Cardiac fibroblast (primary cell): Measurements from ENCODE around the gene WWTR1.

Source experiments
- DNase-seq, 2 donors: peaks; one replicate each; pipeline versions ENCODE4 v3.0.0 to v3.0.0-alpha.2; 2010; ENCODE audit warnings: low read depth in 2 of 2
- H3K4me3 ChIP-seq, 2 donors: replicated peaks in 1 of 2; 1 replicate in 1 of 2; 2 replicates in 1 of 2; pipeline ENCODE4 v1.5.1; 2011; ENCODE audit warnings: low read depth in 2 of 2, low read length in 2 of 2, mild to moderate bottlenecking in 2 of 2, moderate library complexity in 1 of 2
- TF ChIP-seq, protein P1 (sequence below): IDR thresholded peaks from one replicate; pipeline ENCODE4 v1.5.1; 2011; ENCODE audit warnings: low read depth, mild to moderate bottlenecking, low read length, inconsistent platforms

The WWTR1 gene

DNA sequence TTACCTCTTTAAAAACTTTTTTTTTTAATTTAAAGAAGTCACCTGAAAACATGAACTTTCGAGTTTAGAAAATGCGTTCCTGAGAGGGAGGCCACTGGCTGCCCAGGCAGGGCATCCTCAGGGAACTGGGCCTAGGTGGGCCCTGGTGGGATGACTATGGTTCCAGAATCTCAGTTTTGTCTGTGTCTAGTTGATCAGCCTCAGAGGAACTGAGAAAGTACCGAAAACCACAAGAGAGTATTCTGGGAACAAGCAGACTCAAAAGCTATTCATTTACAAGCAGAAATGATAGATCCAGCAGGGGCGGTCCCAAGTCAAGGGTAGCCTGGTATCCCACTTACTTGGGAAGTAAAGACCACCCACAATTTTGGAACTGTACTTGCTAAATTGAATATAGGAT is 10.5 kb downstream of the WWTR1 start:
- H3K4me3 ChIP-seq, result no peak overlapping the region
- DNase-seq, result no peak
- TF ChIP-seq, protein P1, sequence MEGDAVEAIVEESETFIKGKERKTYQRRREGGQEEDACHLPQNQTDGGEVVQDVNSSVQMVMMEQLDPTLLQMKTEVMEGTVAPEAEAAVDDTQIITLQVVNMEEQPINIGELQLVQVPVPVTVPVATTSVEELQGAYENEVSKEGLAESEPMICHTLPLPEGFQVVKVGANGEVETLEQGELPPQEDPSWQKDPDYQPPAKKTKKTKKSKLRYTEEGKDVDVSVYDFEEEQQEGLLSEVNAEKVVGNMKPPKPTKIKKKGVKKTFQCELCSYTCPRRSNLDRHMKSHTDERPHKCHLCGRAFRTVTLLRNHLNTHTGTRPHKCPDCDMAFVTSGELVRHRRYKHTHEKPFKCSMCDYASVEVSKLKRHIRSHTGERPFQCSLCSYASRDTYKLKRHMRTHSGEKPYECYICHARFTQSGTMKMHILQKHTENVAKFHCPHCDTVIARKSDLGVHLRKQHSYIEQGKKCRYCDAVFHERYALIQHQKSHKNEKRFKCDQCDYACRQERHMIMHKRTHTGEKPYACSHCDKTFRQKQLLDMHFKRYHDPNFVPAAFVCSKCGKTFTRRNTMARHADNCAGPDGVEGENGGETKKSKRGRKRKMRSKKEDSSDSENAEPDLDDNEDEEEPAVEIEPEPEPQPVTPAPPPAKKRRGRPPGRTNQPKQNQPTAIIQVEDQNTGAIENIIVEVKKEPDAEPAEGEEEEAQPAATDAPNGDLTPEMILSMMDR, result no peak

DNA sequence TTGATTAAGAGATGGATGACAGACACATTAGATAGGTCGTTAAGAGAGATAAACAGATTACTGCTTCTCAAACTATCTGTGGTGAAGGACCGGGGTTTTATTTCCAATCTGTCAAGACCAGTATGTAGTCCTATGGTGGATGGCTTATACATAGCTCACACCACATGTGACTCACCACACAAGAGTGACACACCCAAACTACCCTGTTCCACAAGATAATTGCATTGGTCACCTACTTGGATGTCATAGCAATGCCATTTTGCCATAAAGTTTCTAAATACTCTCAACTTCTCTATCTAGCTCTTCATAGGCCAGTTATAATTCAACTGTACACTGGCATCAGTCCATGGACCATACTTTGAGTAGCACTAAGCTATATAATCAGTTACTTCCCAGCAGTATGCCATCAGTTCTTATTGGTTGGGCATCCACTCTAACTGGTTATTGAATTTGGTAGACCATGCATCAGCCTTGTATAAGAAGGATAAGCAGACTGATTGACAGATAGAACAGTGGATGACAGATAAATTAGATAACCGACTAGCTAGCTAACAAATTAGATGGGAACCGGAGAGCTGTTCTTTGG is 11.6 kb downstream of the WWTR1 start:
- DNase-seq, result peak in 1 of 2 donors; percentile 79
- H3K4me3 ChIP-seq, result no peak overlapping the region
- TF ChIP-seq, protein P1, result no peak

GRCh38 chr3:149643963-149644362 is 13.9 kb downstream of the WWTR1 start:
- DNase-seq, result no peak
- TF ChIP-seq, protein P1, result no peak
- H3K4me3 ChIP-seq, result no peak overlapping the region

DNA sequence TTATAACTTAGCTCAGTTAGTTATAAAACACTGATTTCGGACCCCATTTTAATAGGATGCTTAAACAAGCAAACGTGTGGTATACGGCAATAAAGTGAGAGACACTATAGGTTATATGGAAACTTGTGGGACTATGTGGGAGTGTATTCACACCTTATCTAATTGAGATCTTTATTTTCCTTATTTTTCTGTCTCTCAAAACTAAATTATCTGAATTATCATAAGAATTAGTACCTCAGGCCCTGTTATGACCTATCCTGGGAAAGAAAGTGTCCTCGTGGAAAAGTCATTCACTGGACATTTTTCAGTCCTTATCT is 14.4 kb downstream of the WWTR1 start:
- no peak overlapping the region for H3K4me3 ChIP-seq
- TF ChIP-seq, protein P1, result no peak

GRCh38 chr3:149640976-149641728 is 16.7 kb downstream of the WWTR1 start:
- TF ChIP-seq, protein P1, result no peak
- no peak overlapping the region for H3K4me3 ChIP-seq
- DNase-seq, result no peak

More for the DNA sequence above, 14.4 kb downstream of the WWTR1 start:
- no peak for DNase-seq

- peak overlapping the region in 1 of 2 donors; percentile 32 for H3K4me3 ChIP-seq
- no peak for DNase-seq
- TF ChIP-seq, protein P1, result no peak
Observed at GRCh38 chr3:149639093-149639486, 18.7 kb downstream of the WWTR1 start.
